Neural progenitor cell (in vitro differentiated cells): Measurements from ENCODE around the gene SLC6A9. TPM values are rescaled to one million over a fixed set of nuclear protein-coding genes. Genes with fewer than 3 reads are reported as not detected.

Experiments
- DNase-seq: peaks from one replicate; pipeline ENCODE4 v3.0.0-alpha.2; 2016; ENCODE audit warnings: low spot score
- H2AFZ ChIP-seq: fragments of 200-600 bp; sonication (generic); replicated peaks from 2 replicates; pipeline ENCODE4 v1.6.1; 2016; ENCODE audit warnings: antibody characterized with exemption
- H3F3A ChIP-seq: fragments of 200-600 bp; sonication (generic); 2 replicates; pipeline ENCODE4 v1.6.1; 2016; ENCODE audit warnings: antibody characterized with exemption, low read depth
- H3K27ac ChIP-seq: fragments of 200-600 bp; sonication (generic); 2 replicates; pipeline ENCODE4 v1.5.1; 2016; ENCODE audit warnings: mild to moderate bottlenecking
- H3K27me3 ChIP-seq: fragments of 200-600 bp; sonication (generic); 2 replicates; pipeline ENCODE4 v1.6.1; 2016; ENCODE audit warnings: mild to moderate bottlenecking, moderate library complexity
- H3K36me3 ChIP-seq: fragments of 200-600 bp; sonication (generic); 2 replicates; pipeline ENCODE4 v1.5.1; 2016
- H3K4me1 ChIP-seq: fragments of 200-600 bp; sonication (generic); 2 replicates; pipeline ENCODE4 v1.6.1; 2016; ENCODE audit warnings: mixed run types
- H3K4me2 ChIP-seq: fragments of 200-600 bp; sonication (generic); 2 replicates; pipeline ENCODE4 v1.6.1; 2016
- H3K4me3 ChIP-seq: fragments of 200-600 bp; sonication (generic); 2 replicates; pipeline ENCODE4 v1.5.1; 2016
- H3K79me2 ChIP-seq: fragments of 200-600 bp; sonication (generic); 2 replicates; pipeline ENCODE4 v1.6.1; 2016; ENCODE audit warnings: low read depth
- H3K9ac ChIP-seq: fragments of 200-600 bp; sonication (generic); 2 replicates; pipeline ENCODE4 v1.6.1; 2016
- H3K9me3 ChIP-seq: fragments of 200-600 bp; sonication (generic); 2 replicates; pipeline ENCODE4 v1.5.1; 2016; ENCODE audit warnings: low read depth
- H4K20me1 ChIP-seq: fragments of 200-600 bp; sonication (generic); 2 replicates; pipeline ENCODE4 v1.6.1; 2016; ENCODE audit warnings: low read depth
- H3K27ac Mint-ChIP-seq: 3 replicates; pipeline ENCODE4 v1.8.0; 2021; ENCODE audit warnings: mixed read lengths
- H3K27me3 Mint-ChIP-seq: 2 replicates; pipeline ENCODE4 v1.8.0; 2022; ENCODE audit warnings: low read depth, mild to moderate bottlenecking, inconsistent platforms, moderate library complexity, mixed read lengths; ENCODE audit not compliant: insufficient read depth
- H3K36me3 Mint-ChIP-seq: 3 replicates; pipeline ENCODE4 v1.8.0; 2021; ENCODE audit warnings: mixed read lengths
- H3K4me1 Mint-ChIP-seq: 3 replicates; pipeline ENCODE4 v1.8.0; 2021; ENCODE audit warnings: mixed read lengths
- H3K4me3 Mint-ChIP-seq: 3 replicates; pipeline ENCODE4 v1.8.0; 2021; ENCODE audit warnings: mild to moderate bottlenecking, moderate library complexity, mixed read lengths
- H3K9me3 Mint-ChIP-seq: 3 replicates; pipeline ENCODE4 v1.8.0; 2020; ENCODE audit warnings: mixed read lengths
- CTCF ChIP-seq: fragments of 200-600 bp; sonication (generic); IDR thresholded peaks from 2 replicates; pipeline ENCODE4 v1.5.1; 2017; ENCODE audit warnings: antibody characterized with exemption, mild to moderate bottlenecking
- EZH2 ChIP-seq: fragments of 200-600 bp; sonication (generic); IDR thresholded peaks from 2 replicates; pipeline ENCODE4 v1.6.1; 2017; ENCODE audit warnings: antibody characterized with exemption, mild to moderate bottlenecking, moderate library complexity
- EZH2phosphoT487 ChIP-seq: fragments of 200-600 bp; sonication (generic); IDR thresholded peaks from 2 replicates; pipeline ENCODE4 v1.6.1; 2017; ENCODE audit warnings: antibody characterized with exemption
- total RNA-seq: library from RNA; depleted of rRNA; stranded (reverse); fragments of >200 nt; gene quantifications from 2 replicates; pipeline ENCODE4 v1.2.3, GENCODE V29; 2015; ENCODE audit warnings: low replicate concordance

SLC6A9 gene
- total RNA-seq, 1 donor from 2014 or later = 1.4 TPM

GRCh38 chr1:43979528-43980254 is 51.6 kb downstream of the SLC6A9 start:
- Histone ChIP-seq H2AFZ (no peak overlapping the region), H3K9ac (peak overlapping the region; percentile 57), H3F3A (peaks cover 30% of the 10 kb centered on the region), H3K79me2 (peaks cover 34% of the 10 kb centered on the region), H3K4me2 (peak overlapping the region; percentile 77), H3K9me3 (no peaks in the 10 kb centered on the region), H4K20me1 (peaks cover 36% of the 10 kb centered on the region), H3K36me3 (no peaks in the 10 kb centered on the region), H3K4me1 (peaks cover 8% of the 10 kb centered on the region), H3K4me3 (peak overlapping the region; percentile 89), H3K27me3 (no peaks in the 10 kb centered on the region), H3K27ac (no peak overlapping the region)
- peaks cover 4% of the 10 kb centered on the region for H3K27me3 Mint-ChIP-seq
- no peaks in the 10 kb centered on the region for H3K9me3 Mint-ChIP-seq
- H3K36me3 Mint-ChIP-seq = peaks cover 25% of the 10 kb centered on the region
- H3K4me1 Mint-ChIP-seq = peaks cover 47% of the 10 kb centered on the region
- peak overlapping the region; percentile 86 for H3K27ac Mint-ChIP-seq
- peak overlapping the region; percentile 92 for H3K4me3 Mint-ChIP-seq
- TF ChIP-seq EZH2phosphoT487 (no peak), CTCF (no peak), EZH2 (no peak)
- peak; percentile 52 for DNase-seq

- Mint-ChIP-seq H3K27me3 (peaks cover 4% of the 10 kb centered on the region), H3K9me3 (no peaks in the 10 kb centered on the region), H3K36me3 (peaks cover 22% of the 10 kb centered on the region), H3K4me3 (no peak overlapping the region), H3K27ac (no peak overlapping the region), H3K4me1 (peaks cover 49% of the 10 kb centered on the region)
- Histone ChIP-seq H3F3A (peaks cover 33% of the 10 kb centered on the region), H3K9ac (peak overlapping the region; percentile 57), H3K36me3 (no peaks in the 10 kb centered on the region), H3K79me2 (peaks cover 34% of the 10 kb centered on the region), H3K27me3 (no peaks in the 10 kb centered on the region), H3K9me3 (no peaks in the 10 kb centered on the region), H3K4me1 (peaks cover 8% of the 10 kb centered on the region), H3K27ac (no peak overlapping the region), H2AFZ (no peak overlapping the region), H4K20me1 (peaks cover 36% of the 10 kb centered on the region), H3K4me2 (peak overlapping the region; percentile 77), H3K4me3 (peak overlapping the region; percentile 89)
- no peak for DNase-seq
- no peak for TF ChIP-seq CTCF
- no peak for TF ChIP-seq EZH2
- TF ChIP-seq EZH2phosphoT487 = no peak
Measured at GRCh38 chr1:43979261-43979527, 52.1 kb downstream of the SLC6A9 start.

- Histone ChIP-seq H2AFZ (peak within 1 kb of the TSS; percentile 96), H3K9ac (peak within 1 kb of the TSS; percentile 57), H3K36me3 (no peaks in the 10 kb centered on the region), H3K4me3 (peak within 1 kb of the TSS; percentile 91), H3K27ac (no peak within 1 kb of the TSS), H3K27me3 (no peaks in the 10 kb centered on the region), H3K4me2 (peak within 1 kb of the TSS; percentile 99), H3K4me1 (peaks cover 8% of the 10 kb centered on the region), H3F3A (peaks cover 38% of the 10 kb centered on the region), H3K9me3 (no peaks in the 10 kb centered on the region), H3K79me2 (peaks cover 34% of the 10 kb centered on the region), H4K20me1 (peaks cover 36% of the 10 kb centered on the region)
- no peaks in the 10 kb centered on the region for H3K9me3 Mint-ChIP-seq
- peak within 1 kb of the TSS; percentile 96 for H3K27ac Mint-ChIP-seq
- peaks cover 54% of the 10 kb centered on the region for H3K4me1 Mint-ChIP-seq
- peaks cover 20% of the 10 kb centered on the region for H3K36me3 Mint-ChIP-seq
- peaks cover 4% of the 10 kb centered on the region for H3K27me3 Mint-ChIP-seq
- peak within 1 kb of the TSS; percentile 97 for H3K4me3 Mint-ChIP-seq
- DNase-seq = peak; percentile 69
- no peak for TF ChIP-seq EZH2
- no peak for TF ChIP-seq EZH2phosphoT487
- TF ChIP-seq CTCF = no peak
Measured at GRCh38 chr1:43978551-43979260, 52.6 kb downstream of the SLC6A9 start, which contains the start of gene B4GALT2. B4GALT2 (plus strand) TSS chr1:43979210; CDS start chr1:43981161, 1,951 bp downstream.
